GM18873 (cell line): ENCODE data around the gene SPTBN4.
"Not testable (repeated sequence)": the region's sequence is repeated elsewhere in the genome, so short reads cannot be mapped to it uniquely, and the experiment has no call there.

Experiments used
- ATAC-seq: cut with Tn5 transposase; IDR thresholded peaks from one replicate; pipeline ENCODE4 v1.9.1; 2021; ENCODE audit warnings: mild to moderate bottlenecking, moderate library complexity, moderate number of reproducible peaks; ENCODE audit not compliant: unreplicated experiment, low FRiP score

Gene SPTBN4

GRCh38 chr19:40555978-40556689 is 89.3 kb downstream of the SPTBN4 start:
- no peak for ATAC-seq

GRCh38 chr19:40556953-40557530 is 90.2 kb downstream of the SPTBN4 start:
- no peak for ATAC-seq

- ATAC-seq: no peak
Measured at GRCh38 chr19:40559394-40559793, 92.6 kb downstream of the SPTBN4 start.

- ATAC-seq: no peak
Measured at GRCh38 chr19:40560092-40560507, 93.3 kb downstream of the SPTBN4 start.

DNA sequence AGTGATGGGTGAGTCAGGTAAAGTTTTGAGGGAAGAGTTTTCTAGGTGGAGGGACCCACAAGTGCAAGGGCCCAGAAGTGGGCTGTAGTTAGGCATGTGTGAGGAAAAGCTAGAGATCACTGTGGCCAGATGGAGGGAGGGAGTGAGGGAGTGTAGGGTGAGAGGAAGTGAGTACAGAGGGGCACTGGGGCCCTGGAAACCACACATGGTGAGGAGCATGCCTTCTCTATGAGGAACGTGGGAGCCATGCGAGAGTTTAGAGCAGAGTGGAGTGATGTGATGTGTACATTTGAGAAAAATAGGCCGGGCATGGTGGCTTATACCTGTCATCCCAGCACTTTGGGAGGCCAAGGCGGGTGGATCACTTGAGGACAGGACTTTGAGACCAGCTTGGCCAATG is 95.1 kb downstream of the SPTBN4 start:
- ATAC-seq: no peak

GRCh38 chr19:40564535-40564934 is 97.7 kb downstream of the SPTBN4 start:
- not testable (repeated sequence) for ATAC-seq

GRCh38 chr19:40565355-40565754 is 98.6 kb downstream of the SPTBN4 start:
- ATAC-seq: no peak

- ATAC-seq: no peak
Measured at GRCh38 chr19:40565910-40566495, 99.2 kb downstream of the SPTBN4 start.

DNA sequence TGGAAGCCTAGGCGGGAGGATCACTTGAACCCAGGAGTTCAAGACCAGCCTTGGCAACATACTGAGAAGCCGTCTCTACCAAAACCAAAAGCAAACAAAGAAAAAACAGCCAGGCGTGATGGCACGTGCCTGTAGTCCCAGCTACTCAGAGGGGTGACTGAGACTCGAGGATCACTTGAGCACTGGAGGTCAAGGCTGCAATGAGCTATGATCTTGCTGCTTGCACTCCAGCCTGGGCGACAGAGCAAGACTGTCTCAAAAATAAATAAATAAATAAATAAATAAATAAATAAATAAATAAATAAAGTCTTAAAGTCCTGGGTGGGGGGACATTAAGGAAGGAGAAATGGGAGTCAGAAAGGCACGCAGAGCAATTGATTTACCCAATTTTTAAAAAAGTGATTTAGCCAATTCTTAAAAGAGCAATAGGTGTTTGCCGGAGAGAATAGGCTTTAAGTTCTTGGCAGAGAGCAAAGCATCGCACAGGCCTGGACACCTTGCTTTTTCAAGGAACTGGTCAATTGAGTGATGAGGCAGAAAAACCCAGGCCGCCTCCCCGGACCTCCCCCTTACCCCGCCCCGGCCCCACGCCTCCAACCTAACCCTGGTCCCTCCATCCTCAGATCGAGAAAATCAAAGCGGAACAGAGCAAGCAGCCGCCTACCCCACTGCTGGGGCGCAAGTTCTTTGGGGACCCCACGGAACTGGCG is 100.4 kb downstream of the SPTBN4 start:
- ATAC-seq: no peak

GRCh38 chr19:40567750-40568494 is 101.1 kb downstream of the SPTBN4 start:
- no peak for ATAC-seq

GRCh38 chr19:40570313-40571004 is 103.7 kb downstream of the SPTBN4 start:
- ATAC-seq: peak; percentile 81

DNA sequence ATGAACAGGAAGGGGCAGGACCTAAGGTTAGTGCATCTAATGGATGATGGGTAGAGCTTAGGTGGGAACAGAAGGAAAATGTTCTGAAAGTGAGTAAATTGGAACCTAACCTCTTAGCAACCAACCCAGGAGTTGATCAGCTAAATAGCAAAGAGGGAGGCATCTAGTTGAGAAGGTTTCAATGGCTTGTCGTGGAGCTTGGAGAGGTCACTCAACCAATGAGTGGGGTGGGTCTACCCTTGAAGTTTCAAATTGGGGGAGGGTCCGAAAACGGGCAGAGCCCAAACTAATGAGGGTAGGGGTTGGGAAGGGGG is 104.2 kb downstream of the SPTBN4 start:
- ATAC-seq: no peak

GRCh38 chr19:40571831-40572495 is 105.2 kb downstream of the SPTBN4 start:
- ATAC-seq: no peak

DNA sequence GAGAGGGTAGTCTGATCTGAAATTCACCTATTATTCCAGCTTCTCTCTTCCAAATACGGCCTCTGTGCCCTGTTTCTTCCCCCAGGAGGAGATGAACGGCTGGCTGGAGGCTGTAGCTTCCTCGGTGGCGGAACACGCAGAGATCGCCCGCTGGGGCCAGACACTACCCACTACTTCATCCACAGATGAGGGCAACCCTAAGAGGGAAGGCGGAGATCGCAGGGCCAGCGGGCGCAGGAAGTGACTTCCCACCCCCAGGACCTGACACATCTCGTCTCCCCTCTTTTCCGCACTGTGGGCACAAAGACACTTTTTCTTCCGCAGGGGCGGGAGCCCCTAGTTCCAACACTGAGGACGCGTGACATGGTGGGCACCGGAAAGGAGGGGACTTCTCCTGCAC is 108.5 kb downstream of the SPTBN4 start:
- ATAC-seq: no peak

DNA sequence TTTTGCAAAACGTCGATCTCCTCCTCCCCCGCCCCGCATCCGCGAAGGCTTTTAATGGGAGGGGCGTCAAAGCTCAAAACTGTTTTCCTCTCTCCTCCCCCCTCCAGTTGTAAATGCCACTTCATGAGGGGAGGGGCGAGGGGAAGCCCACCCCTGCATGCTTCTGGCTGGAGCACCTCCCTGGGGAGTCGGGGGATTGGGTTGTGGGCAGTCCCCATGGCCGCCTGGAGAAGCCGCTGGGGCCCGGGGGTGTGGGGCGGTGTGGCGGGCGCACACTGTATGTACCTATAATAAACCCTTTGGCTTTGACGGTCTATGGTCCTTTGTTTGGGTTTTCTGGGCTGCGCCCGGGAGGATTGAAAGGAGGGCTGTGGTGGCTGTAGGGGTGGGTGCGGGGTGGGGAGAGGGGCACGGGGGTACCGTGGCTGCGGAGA is 109.4 kb downstream of the SPTBN4 start:
- peak; percentile 29 for ATAC-seq

- ATAC-seq: peak; percentile 89
Measured at GRCh38 chr19:40576585-40577451, 110.0 kb downstream of the SPTBN4 start, which contains the start of gene SHKBP1. SHKBP1 (plus strand) TSS chr19:40576873; CDS start chr19:40576900, 27 bp downstream.

DNA sequence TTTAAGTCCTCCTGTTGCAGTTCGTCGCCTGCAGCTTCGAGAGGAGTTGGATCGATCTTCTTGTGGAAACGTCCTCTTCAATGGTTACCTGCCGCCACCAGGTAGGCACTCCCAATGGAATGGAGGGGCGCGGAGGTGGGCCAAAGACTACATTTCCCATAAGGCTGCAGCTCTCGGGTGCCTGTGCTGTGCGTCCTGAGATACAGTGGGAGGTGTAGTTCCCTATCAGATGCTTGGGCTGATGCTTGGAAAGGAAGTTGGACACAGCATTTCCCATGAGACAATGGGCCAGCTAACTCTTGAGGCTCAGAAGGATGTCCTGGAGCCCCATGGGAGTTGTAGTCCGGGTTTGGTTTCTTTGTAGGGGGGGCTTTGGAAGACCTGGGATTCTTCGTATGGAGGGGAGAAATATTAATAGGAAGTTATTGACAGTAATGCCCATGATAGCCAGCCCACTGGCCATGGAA is 111.7 kb downstream of the SPTBN4 start:
- no peak for ATAC-seq

DNA sequence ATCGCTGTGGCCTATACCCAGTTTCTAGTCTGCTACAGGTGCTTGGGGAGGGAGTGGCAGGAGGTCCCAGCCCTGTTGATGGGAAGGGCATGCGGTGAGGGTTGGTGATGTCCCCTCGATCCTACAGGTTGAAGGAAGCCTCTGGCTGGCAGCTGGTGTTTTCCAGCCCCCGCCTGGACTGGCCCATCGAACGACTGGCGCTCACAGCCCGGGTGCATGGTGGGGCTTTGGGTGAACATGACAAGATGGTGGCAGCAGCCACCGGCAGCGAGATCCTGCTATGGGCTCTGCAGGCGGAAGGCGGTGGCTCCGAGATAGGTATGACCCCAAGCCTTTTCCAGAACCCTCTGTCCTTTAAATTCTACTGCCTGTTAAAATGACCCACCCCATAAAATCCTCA is 113.8 kb downstream of the SPTBN4 start:
- no peak for ATAC-seq
